Astrocyte of the hippocampus (primary cell): ENCODE results near the gene PKNOX2.
"Not testable (repeated sequence)": the region's sequence is repeated elsewhere in the genome, so short reads cannot be mapped to it uniquely, and the experiment has no call there.

Experiments used
- DNase-seq: peaks from one replicate; pipeline ENCODE4 v3.0.0; 2011; ENCODE audit warnings: low read depth, low spot score

The PKNOX2 gene

DNA sequence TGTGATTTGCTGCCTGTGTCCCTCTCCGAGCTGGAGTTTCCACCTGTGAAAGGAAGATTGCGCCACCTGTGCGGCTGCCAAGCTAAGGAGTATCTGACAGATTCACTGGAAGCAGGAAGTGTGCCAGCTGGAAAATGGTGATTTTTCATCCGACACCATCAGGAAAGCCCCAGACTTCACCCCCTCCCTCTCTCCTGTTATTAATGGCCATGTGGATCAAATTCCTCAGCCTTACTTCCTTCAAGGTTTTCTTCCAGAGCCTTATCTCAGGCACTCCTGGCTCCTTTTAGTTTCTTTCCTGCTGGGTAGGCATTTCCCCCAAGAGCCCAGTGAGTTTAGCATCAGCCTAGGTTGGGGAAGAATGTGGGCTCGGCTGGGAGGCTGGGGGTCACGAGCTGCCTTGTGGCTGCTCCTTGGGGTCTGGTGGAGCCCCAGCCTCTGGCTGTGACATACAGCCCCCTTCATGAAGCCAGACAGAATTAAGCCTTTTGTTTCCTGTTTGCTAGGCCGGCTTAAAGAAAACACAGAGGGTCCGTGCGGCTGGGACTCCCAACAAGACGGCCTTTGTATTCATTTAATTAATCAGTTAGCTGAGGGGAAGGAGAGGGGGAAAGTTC, 37.1 kb downstream of the PKNOX2 start:
- DNase-seq = peak; percentile 63

DNA sequence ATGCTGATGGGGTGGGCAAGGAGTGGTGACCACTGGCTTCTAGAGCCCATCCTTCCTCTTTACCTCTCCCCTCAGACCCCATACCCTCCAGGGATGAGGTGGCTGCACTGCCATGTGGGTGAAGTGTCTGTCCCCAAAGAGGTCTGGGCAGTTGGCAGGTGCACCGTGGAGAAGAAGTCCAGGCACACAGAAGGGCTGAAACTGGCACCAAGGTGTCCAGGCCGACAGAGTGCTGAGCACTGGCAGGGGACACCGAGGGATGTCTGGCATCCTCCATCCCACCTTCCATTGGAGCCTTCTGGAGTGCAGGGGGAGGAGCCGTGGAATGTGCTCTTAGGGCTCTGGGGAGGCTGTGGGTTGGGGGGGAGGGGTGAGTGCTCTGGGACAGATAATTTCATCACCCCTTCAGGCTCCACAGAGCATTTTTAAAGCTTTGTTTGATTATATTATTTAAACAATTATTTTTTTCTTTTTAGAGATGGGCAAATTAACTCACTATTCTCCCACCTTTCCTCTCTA, 37.9 kb downstream of the PKNOX2 start:
- DNase-seq = peak; percentile 36

GRCh38 chr11:125202977-125203376, 38.4 kb downstream of the PKNOX2 start:
- DNase-seq = no peak

DNA sequence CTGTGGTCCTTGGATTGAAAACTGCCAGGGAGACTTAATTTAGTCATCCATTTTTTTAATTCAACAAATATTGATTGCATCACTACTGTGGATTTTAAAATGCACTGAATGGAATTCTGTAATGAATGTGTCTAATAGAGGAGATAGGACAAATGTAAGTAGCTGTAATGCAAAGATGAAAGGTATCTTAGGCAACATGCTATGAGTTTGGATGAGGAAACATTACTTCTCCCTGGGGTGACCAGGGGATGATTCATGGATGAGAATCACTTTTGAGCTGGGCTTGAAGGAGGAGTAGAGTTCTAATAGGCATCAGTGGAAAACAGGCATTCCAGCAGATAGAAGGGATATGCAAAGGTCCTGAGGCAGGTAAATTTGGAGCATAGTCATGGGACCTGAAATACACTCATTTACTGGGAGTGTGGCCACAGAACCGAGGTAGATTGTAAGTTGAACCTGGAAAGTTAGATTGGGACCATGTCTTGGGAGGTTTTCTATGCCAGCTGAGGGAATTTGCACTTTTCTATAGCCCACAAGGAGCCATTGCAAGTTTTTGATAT, 43.4 kb downstream of the PKNOX2 start:
- DNase-seq = no peak

DNA sequence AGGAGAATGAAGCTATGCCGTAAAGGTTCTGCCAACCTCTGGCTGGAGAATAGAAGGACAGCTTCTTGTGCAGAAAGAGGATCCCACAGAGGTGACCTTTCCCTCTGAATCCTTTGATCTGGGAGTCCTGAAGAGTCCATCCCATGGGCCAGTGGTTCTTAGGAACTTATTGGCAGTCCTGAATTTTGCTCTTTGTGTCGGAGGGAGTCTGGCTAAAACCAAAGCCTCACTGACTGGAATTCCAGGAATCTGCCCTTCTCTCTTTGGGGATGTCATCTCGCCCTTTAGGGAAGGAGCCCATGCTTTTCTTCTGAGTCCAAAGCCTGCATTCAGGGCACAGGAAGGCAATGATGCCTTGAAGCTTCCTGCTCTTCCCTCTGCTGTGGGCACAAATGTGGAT, 45.5 kb downstream of the PKNOX2 start:
- DNase-seq = no peak

- DNase-seq = no peak
Measured at GRCh38 chr11:125211191-125211947, 46.8 kb downstream of the PKNOX2 start.

GRCh38 chr11:125211948-125212340, 47.4 kb downstream of the PKNOX2 start:
- DNase-seq = no peak

DNA sequence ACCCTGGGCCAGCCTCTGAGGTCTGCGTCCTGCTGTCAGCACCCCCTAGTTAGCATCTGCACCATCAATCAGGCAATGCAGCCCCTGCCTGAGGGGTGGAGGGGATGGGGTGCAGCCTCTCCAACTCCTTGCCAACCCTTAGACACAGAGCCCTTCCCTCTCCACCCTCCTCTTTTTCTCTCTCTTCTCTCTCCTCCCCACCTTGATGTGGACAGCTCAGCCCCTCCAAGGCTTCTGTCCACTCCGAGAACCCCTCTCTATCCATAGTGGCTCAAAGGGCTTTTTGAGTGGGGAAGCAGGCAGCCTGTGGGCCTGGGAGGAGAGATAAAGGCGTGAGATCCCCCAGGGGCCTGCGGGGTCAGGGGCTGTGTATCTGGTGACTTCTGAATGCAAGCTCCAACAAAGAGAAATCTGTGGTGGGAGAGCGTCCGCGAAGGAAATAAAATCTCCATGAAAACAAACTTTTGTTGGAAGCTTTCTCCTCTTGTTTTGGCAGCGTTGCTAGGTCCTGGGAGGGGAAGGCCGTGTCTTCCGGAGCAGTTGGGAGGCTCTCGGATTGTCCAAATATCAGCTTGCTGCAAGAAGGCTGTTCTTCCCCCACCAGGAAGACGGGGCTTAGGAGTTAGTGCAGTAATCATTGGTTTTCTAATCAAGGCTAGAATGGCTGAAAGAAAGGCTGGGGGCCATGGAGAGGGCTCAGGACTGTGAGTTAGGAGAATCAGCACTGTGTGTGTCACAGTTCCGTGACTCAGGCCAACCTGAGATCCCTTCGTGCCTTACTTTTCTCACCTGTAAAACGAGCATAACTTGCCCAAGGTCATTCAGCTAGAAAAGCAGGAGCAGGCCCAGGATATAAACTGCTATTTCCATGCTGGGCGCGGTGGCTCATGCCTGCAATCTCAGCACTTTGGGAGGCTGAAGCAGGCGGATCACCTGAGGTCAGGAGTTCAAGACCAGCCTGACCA, 50.3 kb downstream of the PKNOX2 start:
- peak; percentile 20 for DNase-seq

- no peak for DNase-seq
Measured at GRCh38 chr11:125215976-125216375, 51.4 kb downstream of the PKNOX2 start.

DNA sequence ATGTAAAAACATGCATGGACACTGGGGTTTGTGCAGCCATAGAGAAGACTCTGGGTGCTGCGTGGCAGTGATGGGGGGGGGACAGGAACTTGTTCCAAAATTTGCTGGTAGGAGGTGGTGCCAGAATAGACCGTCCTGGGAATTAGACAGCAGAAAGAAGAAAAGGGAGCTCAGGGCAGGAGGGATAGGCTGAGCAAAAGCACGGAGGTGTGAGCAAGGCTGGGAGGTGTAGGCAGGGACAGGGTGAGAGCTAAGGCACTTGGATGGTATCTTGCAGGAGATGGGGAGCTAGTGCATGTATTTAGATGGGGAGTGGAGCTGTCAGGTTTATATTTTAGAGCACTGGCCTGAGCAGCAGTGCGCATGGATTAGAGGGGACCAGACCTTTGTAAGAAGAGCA, 53.8 kb downstream of the PKNOX2 start:
- no peak for DNase-seq

DNA sequence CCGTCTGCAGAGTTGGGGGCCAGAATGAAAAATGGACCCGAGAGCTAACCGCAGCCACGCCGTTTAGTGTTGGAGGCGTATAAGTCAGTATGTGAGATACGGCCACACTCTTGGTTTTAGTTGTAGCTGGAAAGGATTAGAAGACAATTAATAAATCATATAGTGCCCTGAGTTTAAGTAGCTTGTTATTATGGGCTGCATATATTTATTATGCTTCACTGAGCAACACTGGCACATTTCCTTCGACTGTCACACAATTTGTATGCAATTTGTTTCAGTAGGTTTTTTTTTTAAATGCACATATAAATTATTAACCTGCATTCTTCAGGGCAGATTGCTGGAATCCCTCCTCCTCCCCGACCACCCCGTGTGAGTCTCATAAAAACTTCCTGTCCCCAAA, 56.9 kb downstream of the PKNOX2 start:
- DNase-seq = no peak

DNA sequence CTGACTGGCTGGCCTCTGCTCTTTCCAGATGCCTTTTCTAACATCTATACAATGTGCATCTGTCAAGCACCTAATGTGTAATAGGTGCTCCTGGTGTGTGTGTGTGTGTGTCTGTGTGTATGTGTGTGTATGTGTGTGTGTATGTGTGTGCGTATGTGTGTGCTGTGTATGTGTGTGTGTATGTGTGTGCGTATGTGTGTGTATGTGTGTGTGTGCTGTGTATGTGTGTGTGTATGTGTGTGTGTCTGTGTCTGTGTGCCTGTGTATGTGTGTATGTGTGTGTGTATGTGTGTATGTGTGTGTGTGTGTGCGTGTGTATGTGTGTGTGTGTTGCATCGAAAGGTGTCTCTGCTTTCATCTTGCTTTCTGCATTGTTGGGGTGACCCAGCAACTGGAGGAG, 57.9 kb downstream of the PKNOX2 start:
- DNase-seq = no peak

DNA sequence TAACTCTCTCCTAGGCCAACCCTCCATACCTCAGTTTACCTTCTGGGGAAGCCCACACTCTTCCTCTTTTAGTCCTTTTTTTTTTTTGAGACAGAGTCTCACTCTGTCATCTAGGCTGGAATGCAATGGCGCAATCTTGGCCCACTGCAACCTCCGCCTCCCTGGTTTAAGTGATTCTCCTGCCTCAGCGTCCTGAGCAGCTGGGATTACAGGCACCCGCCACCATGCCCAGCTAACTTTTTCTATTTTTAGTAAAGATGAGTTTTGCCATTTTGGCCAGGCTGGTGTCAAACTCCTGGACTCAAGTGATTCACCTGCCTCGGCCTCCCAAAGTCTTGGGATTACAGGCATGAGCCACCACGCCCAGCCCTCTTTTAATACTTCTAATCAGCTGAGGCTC, 58.6 kb downstream of the PKNOX2 start:
- DNase-seq = not testable (repeated sequence)

- DNase-seq = no peak
Measured at GRCh38 chr11:125223901-125224361, 59.4 kb downstream of the PKNOX2 start.

DNA sequence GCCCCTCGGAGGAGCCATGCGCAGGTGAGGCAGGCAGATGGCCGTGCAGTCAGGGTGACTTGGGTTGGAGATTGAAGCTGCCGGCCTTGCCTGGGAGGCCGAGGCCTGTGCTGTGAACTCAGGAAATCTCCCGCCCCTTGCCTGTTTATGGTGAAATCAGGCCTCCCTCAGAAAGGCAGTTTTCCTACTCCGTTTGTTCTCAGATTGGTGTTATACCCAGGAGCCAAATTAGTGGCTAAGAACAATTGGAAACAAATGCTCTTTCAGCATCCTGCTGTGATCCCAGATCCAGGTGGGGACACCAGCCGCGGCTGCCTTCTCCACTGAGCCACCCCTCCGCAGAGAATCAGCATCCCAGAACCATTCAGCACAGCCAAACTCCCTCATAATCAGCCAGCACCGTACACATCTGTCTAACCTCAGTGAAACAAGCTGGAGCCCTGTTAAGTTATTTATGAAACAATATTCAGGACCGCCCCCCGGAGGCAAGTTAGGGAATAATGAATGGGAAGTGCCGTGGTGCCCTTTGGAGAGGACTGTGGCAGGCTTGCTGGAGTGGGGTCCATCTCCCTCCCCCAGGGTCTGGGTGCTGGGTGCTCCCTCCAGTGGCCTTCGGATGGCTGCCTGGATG, 60.0 kb downstream of the PKNOX2 start:
- DNase-seq = peak; percentile 39

DNA sequence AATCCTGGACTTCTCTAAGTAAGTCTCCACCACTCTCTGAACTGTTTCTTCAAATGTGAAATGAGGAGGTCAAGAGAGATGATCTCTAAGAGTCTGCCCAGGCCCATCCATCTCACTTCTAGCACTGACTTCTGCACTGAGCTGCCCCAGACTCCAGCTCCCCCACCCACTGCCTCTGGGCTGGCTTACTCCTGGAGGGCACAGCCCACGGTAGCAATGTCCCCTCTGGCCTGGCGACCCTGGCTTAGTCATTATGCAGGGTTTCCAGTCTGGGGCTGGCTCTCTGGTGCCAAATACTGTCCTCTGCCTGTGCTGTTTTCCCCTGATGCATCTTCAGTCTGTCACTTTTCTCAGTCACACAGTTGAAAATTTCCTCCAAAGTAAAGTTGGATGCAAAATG, 60.9 kb downstream of the PKNOX2 start:
- DNase-seq = no peak

- DNase-seq = no peak
Measured at GRCh38 chr11:125226031-125226430, 61.5 kb downstream of the PKNOX2 start.

DNA sequence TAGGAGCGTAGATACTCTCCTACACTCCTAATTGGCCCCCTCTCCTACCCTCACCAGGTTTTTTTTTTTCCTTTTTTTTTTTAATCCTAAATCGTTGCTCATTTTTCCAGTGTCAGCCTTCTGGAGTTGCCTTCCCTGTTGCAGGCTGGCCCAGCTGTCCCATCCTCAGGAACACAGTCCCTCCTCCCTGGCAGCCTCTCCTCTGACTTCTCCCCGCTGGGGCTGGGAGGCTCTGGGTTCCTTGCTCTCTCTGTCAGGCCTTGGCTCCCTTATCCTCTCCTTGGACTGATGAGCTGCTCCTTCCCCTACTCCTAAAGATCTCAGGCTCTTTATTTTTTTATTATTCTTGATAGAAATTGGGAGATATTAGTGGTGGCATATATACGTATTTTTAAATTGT, 62.2 kb downstream of the PKNOX2 start:
- DNase-seq = no peak

DNA sequence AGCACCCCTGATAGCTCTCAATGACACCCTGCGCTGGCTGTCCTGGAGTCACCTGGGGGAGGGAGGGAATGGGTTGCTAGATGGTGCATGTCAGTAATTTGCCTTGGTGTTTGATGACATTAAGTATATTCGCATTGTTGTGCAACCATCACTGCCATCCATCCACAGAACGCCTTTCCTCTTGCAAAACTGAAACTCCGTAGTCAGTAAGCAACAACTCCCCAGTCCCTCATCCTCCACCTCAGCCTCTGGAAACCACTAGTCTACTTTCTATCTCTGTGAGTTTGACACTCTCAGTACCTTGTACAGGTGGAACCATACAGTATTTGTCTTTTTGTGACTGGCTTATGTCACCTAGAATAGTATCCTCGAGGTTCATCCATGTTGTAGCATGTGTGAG, 62.6 kb downstream of the PKNOX2 start:
- no peak for DNase-seq

DNA sequence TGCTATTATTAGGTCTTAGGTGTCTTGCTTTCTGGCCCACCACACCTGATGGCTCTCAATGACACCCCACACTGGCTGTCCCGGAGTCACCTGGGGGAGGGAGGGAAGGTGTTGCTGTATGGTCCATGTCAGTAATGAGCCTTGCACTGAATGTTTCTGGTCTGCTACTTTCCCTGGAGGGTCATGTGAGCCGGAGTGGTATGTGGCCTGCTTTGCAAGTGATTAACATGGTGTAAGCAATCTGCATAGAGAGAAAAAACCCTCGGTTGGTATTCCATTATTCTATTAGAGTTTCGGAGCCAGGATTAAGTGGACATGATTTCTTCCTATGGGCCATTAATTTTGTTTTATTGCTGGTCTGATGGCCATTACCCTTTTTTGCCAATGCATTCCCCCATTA, 63.9 kb downstream of the PKNOX2 start:
- no peak for DNase-seq

GRCh38 chr11:125228993-125229392, 64.4 kb downstream of the PKNOX2 start:
- no peak for DNase-seq
